HL-60 (cell line): ENCODE measurements around the gene FCN3.

Experiments
- POLR2AphosphoS5 ChIP-seq: IDR thresholded peaks from 2 replicates; pipeline ENCODE4 v1.6.1; 2012; ENCODE audit warnings: low read depth
- TF ChIP-seq, protein P1 (sequence below): IDR thresholded peaks from one replicate; pipeline ENCODE4 v1.5.1; 2011; ENCODE audit warnings: low read length, control low read depth, inconsistent platforms; ENCODE audit not compliant: insufficient read depth

DNA sequence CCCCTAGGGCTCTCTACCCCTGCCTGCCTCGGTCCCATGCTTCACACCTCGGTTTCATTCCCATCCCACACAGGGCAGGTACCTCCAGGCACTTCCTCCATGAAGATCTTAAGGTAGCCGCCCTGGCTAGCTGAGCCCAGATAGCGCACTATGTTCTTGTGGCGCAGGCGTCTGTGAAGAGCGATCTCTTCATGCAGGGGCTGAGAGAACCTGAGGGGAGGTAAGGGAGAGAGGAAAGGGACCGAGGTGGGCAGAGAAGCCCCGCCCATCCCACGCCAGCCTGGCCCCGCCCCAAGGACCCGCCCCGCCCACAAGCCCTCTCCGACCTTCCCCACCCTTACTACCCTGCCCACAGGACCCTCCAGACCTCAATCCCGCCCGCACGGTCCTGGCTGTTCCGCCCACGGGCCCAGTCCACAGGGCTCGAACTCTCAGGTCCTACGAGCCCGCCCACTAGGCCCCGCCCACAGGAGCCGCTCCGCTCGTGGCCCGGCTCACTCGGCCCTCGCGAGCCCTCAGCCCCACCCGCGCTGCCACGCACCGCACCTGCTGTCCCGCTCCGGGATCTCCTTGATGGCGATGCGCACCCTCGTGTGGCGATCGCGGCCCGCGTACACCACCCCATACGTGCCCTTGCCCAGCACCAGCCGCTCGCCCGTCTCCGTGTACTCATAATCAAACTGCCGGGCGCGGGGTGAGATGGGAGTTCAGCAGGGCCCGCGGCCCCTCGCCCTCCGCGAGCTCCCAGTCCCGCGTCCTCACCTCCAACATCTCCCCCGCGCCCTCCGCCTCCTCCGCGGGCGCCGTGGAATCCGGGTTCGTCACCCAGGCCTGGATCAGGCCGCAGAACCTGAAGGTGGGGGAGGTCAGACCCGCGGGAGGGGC is 14.2 kb downstream of the FCN3 start:
- TF ChIP-seq, protein P1, sequence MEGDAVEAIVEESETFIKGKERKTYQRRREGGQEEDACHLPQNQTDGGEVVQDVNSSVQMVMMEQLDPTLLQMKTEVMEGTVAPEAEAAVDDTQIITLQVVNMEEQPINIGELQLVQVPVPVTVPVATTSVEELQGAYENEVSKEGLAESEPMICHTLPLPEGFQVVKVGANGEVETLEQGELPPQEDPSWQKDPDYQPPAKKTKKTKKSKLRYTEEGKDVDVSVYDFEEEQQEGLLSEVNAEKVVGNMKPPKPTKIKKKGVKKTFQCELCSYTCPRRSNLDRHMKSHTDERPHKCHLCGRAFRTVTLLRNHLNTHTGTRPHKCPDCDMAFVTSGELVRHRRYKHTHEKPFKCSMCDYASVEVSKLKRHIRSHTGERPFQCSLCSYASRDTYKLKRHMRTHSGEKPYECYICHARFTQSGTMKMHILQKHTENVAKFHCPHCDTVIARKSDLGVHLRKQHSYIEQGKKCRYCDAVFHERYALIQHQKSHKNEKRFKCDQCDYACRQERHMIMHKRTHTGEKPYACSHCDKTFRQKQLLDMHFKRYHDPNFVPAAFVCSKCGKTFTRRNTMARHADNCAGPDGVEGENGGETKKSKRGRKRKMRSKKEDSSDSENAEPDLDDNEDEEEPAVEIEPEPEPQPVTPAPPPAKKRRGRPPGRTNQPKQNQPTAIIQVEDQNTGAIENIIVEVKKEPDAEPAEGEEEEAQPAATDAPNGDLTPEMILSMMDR = no peak
- no peak for TF ChIP-seq POLR2AphosphoS5
